SK-N-SH (cell line): Measurements from ENCODE around the gene KRT25. TPM values are rescaled to one million over a fixed set of nuclear protein-coding genes. Genes with fewer than 3 reads are reported as not detected.
A peak's percentile ranks its signal among the peaks of the same experiment; 100 is the strongest.

Experiments
- CTCF ChIA-PET: fragments of 300-600, 350-600 bp; formaldehyde crosslinking; extraction: SDS; loops from one replicate; lab custom pipeline; 2021; lab: Yijun Ruan, JAX
- POLR2A ChIA-PET: fragments of 350-600 bp; sonication (Branson Sonifier 250); formaldehyde crosslinking; extraction: SDS; loops from one replicate; lab custom pipeline; 2020; ENCODE audit warnings: antibody characterized with exemption, inconsistent platforms; lab: Yijun Ruan, JAX
- DNase-seq: peaks from one replicate; pipeline ENCODE4 v3.0.0; 2012
- H2AFZ ChIP-seq: fragments of 200-600 bp; sonication (generic); 2 replicates; pipeline ENCODE4 v1.8.1; 2016; ENCODE audit warnings: antibody characterized with exemption, mild to moderate bottlenecking, low read depth
- H3F3A ChIP-seq: fragments of 200-600 bp; sonication (generic); replicated peaks from 2 replicates; pipeline ENCODE3; 2016; ENCODE audit warnings: antibody characterized with exemption, mild to moderate bottlenecking; ENCODE audit not compliant: insufficient read depth
- H3K27ac ChIP-seq, 2 experiments: fragments of 200-500 bp in 1 of 2; fragments of 200-600 bp in 1 of 2; sonication (Bioruptor generic) in 1 of 2; sonication (generic), shearing (Covaris generic) in 1 of 2; 2 replicates each; pipeline versions ENCODE4 v1.5.1 to v1.6.1; 2014 to 2016; ENCODE audit warnings: low read depth in 2 of 2, inconsistent platforms in 1 of 2, low read length in 1 of 2, mild to moderate bottlenecking in 1 of 2, mixed read lengths in 1 of 2
- H3K27me3 ChIP-seq: fragments of 200-600 bp; sonication (generic), shearing (Covaris generic); 2 replicates; pipeline ENCODE4 v1.6.1; 2016; ENCODE audit warnings: mixed run types; ENCODE audit not compliant: insufficient read depth
- H3K36me3 ChIP-seq, 2 experiments: fragments of 200-500 bp in 1 of 2; fragments of 200-600 bp in 1 of 2; sonication (Bioruptor generic) in 1 of 2; sonication (generic) in 1 of 2; replicated peaks in 1 of 2; 2 replicates each; pipeline versions ENCODE3 to v1.5.1; 2014 to 2016; ENCODE audit warnings: low read length in 1 of 2, mild to moderate bottlenecking in 1 of 2; ENCODE audit not compliant: insufficient read depth in 2 of 2, control insufficient read depth in 1 of 2
- H3K4me1 ChIP-seq, 2 experiments: fragments of 200-500 bp in 1 of 2; fragments of 200-600 bp in 1 of 2; sonication (Bioruptor generic) in 1 of 2; sonication (generic), shearing (Covaris generic) in 1 of 2; 2 replicates each; pipeline versions ENCODE4 v1.5.1 to v1.6.1; 2014 to 2016; ENCODE audit warnings: low read depth in 1 of 2, low read length in 1 of 2, mixed run types in 1 of 2; ENCODE audit not compliant: insufficient read depth in 2 of 2, control insufficient read depth in 1 of 2
- H3K4me2 ChIP-seq: fragments of 200-600 bp; sonication (generic), shearing (Covaris generic); 2 replicates; pipeline ENCODE4 v1.6.1; 2017; ENCODE audit warnings: mixed run types
- H3K4me3 ChIP-seq, 2 experiments: fragments of 200-500 bp in 1 of 2; fragments of 200-600 bp in 1 of 2; sonication (Bioruptor generic) in 1 of 2; sonication (generic), shearing (Covaris generic) in 1 of 2; 2 replicates each; pipeline versions ENCODE4 v1.5.1 to v1.8.1; 2014 to 2016; ENCODE audit warnings: low read depth in 2 of 2, inconsistent platforms in 1 of 2, low read length in 1 of 2, mild to moderate bottlenecking in 1 of 2, mixed read lengths in 1 of 2, moderate library complexity in 1 of 2
- H3K79me2 ChIP-seq: fragments of 200-600 bp; sonication (generic); 2 replicates; pipeline ENCODE4 v1.8.1; 2017; ENCODE audit warnings: mild to moderate bottlenecking; ENCODE audit not compliant: insufficient read depth
- H3K9ac ChIP-seq: fragments of 200-600 bp; sonication (generic); 2 replicates; pipeline ENCODE4 v1.6.1; 2017; ENCODE audit warnings: mixed run types
- H3K9me2 ChIP-seq: fragments of 200-600 bp; sonication (generic); 2 replicates; pipeline ENCODE4 v1.6.1; 2017; ENCODE audit warnings: mixed run types
- H3K9me3 ChIP-seq: fragments of 200-600 bp; sonication (generic); 2 replicates; pipeline ENCODE4 v1.6.1; 2017; ENCODE audit warnings: mixed run types, mild to moderate bottlenecking, moderate library complexity
- H4K20me1 ChIP-seq: fragments of 200-600 bp; sonication (generic); 2 replicates; pipeline ENCODE4 v1.6.1; 2017; ENCODE audit warnings: mild to moderate bottlenecking, mixed run types; ENCODE audit not compliant: insufficient read depth
- CTCF ChIP-seq: fragments of 200-600 bp; sonication (generic); IDR thresholded peaks from 2 replicates; pipeline ENCODE4 v1.6.1; 2017; ENCODE audit warnings: antibody characterized with exemption, mild to moderate bottlenecking, moderate library complexity
- EP300 ChIP-seq, 2 experiments: IDR thresholded peaks; 2 replicates each; pipeline versions ENCODE4 v1.4.0 to v1.6.1; 2012; ENCODE audit warnings: borderline replicate concordance in 1 of 2, low read depth in 1 of 2, low read length in 1 of 2
- FOXJ3 ChIP-seq: sonication (generic); formaldehyde crosslinking; IDR thresholded peaks from 2 replicates; pipeline ENCODE4 v1.5.1; 2020; ENCODE audit warnings: mild to moderate bottlenecking, missing genetic modification reagents
- GABPA ChIP-seq: IDR thresholded peaks from 2 replicates; pipeline ENCODE4 v1.4.0; 2012; ENCODE audit warnings: low read depth, mild to moderate bottlenecking
- RAD21 ChIP-seq: IDR thresholded peaks from 2 replicates; pipeline ENCODE4 v1.6.1; 2012; ENCODE audit warnings: mild to moderate bottlenecking, low read length
- RFX5 ChIP-seq: IDR thresholded peaks from 2 replicates; pipeline ENCODE4 v1.6.1; 2012; ENCODE audit warnings: mild to moderate bottlenecking, improper control_type of control experiment, low read length
- RXRA ChIP-seq: IDR thresholded peaks from 2 replicates; pipeline ENCODE4 v1.4.0; 2012; ENCODE audit warnings: low read depth, mild to moderate bottlenecking, borderline replicate concordance
- SMC3 ChIP-seq: IDR thresholded peaks from 2 replicates; pipeline ENCODE4 v1.6.1; 2012; ENCODE audit warnings: low read depth, low read length, improper control_type of control experiment
- TCF12 ChIP-seq: IDR thresholded peaks from 2 replicates; pipeline ENCODE4 v1.4.0; 2012
- TEAD4 ChIP-seq: IDR thresholded peaks from 2 replicates; pipeline ENCODE4 v1.4.0; 2012; ENCODE audit warnings: mild to moderate bottlenecking, borderline replicate concordance; ENCODE audit not compliant: insufficient read depth
- YY1 ChIP-seq: IDR thresholded peaks from 2 replicates; pipeline ENCODE4 v1.4.0; 2012; ENCODE audit warnings: low read depth, mild to moderate bottlenecking
- WGBS: methylation state at CpG from one replicate; pipeline ENCODE4 v1.1.6; 2017; ENCODE audit warnings: low lambda C conversion rate; 5-methylcytosine and 5-hydroxymethylcytosine counted together
- polyA plus RNA-seq, 3 experiments: library from polyadenylated mRNA; depleted of rRNA; stranded (reverse); fragments of >200 nt; gene quantifications; 2 replicates each; pipeline ENCODE4 v1.2.3, GENCODE V29; 2012
- TF ChIP-seq, protein P1 (sequence below): fragments of 150-350 bp; IDR thresholded peaks from 2 replicates; pipeline ENCODE4 v1.6.1; 2016; ENCODE audit warnings: mild to moderate bottlenecking, low read depth, low read length

KRT25 gene
- polyA plus RNA-seq, 1 of the 3 experiments (the other 2 are of a cell fraction): not detected

DNA sequence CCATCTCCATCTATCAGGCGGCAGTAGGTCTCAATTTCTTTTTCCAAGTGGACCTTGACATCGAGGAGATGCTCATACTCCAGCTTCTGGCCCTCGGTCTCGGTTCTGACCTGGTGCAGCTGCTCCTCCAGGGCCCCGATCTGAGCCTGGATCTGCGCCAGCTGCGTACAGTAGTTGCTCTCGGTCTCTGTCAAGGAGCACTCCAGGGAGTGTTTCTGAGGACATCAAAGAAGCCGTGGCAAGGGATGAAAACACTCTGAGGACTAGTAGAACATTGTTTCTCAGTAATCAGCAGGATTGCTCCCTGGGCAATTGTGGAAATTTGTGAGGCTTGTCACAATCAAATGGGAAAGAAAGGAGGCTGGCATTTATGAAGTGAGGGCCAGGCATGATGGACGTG is 38.7 kb upstream of the KRT25 start:
- Histone ChIP-seq H3K4me2 (no peak overlapping the region), H3K36me3 (no peaks in the 10 kb centered on the region), H3K9me3 (no peaks in the 10 kb centered on the region), H3K4me3 (no peak overlapping the region), H3K27me3 (peaks cover 71% of the 10 kb centered on the region), H3K27ac (no peak overlapping the region), H2AFZ (no peak overlapping the region), H4K20me1 (no peaks in the 10 kb centered on the region), H3K79me2 (no peaks in the 10 kb centered on the region), H3K4me1 (no peaks in the 10 kb centered on the region), H3F3A (no peaks in the 10 kb centered on the region), H3K9me2 (no peaks in the 10 kb centered on the region), H3K9ac (no peak overlapping the region)
- no peak for TF ChIP-seq YY1
- TF ChIP-seq, protein P1, sequence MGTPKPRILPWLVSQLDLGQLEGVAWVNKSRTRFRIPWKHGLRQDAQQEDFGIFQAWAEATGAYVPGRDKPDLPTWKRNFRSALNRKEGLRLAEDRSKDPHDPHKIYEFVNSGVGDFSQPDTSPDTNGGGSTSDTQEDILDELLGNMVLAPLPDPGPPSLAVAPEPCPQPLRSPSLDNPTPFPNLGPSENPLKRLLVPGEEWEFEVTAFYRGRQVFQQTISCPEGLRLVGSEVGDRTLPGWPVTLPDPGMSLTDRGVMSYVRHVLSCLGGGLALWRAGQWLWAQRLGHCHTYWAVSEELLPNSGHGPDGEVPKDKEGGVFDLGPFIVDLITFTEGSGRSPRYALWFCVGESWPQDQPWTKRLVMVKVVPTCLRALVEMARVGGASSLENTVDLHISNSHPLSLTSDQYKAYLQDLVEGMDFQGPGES: no peak
- TF ChIP-seq RFX5: no peak
- TF ChIP-seq FOXJ3: no peak
- TF ChIP-seq TEAD4: no peak
- DNase-seq: no peak
- ChIA-PET POLR2A (no interaction called here), CTCF (interaction anchor here (0.8 to 1.8 kb wide), 2 partner anchors 168 to 755 kb away, joined by 3 to 6 read pairs; no protein-coding TSS in a partner anchor)
- WGBS: 20% methylated on average over 10 of the region's 10 CpGs

- Histone ChIP-seq H3K79me2 (no peaks in the 10 kb centered on the region), H3K4me2 (no peak overlapping the region), H3K9ac (no peak overlapping the region), H3K27ac (no peak overlapping the region), H3K9me2 (no peaks in the 10 kb centered on the region), H3F3A (no peaks in the 10 kb centered on the region), H2AFZ (no peak overlapping the region), H3K9me3 (no peaks in the 10 kb centered on the region), H3K27me3 (peaks cover 65% of the 10 kb centered on the region), H3K4me1 (no peaks in the 10 kb centered on the region), H4K20me1 (no peaks in the 10 kb centered on the region), H3K4me3 (no peak overlapping the region; a peak in 1 of 4 replicates), H3K36me3 (no peaks in the 10 kb centered on the region)
- POLR2A ChIA-PET: no interaction called here
- WGBS: 21% methylated on average over 6 of the region's 6 CpGs
- CTCF ChIA-PET: interaction anchor here (0.7 to 3.1 kb wide), 8 partner anchors 11 to 871 kb away, joined by 3 to 26 read pairs (median 3); no protein-coding TSS in a partner anchor
- DNase-seq: peak; percentile 15
- TF ChIP-seq RXRA (no peak), TCF12 (no peak), GABPA (no peak), SMC3 (peak; percentile 36), CTCF (peak; percentile 56), RAD21 (peak; percentile 41), EP300 (IDR thresholded peaks at IDR 0.05; ENCODE audit: borderline replicate concordance in 1 of 2, low read depth in 1 of 2, low read length in 1 of 2) (no peak)
These were observed 36.8 kb upstream of the KRT25 start for GRCh38 chr17:40791787-40792436.
